ENCODE measurements around the gene FADS6.

GRCh38 chr17:74917430-74917829, 24.0 kb upstream of the FADS6 start:
- no peak for TF ChIP-seq CTCF (conservative IDR thresholded peaks at IDR 0.05; ENCODE audit: low read length)
- no peak for TF ChIP-seq EZH2phosphoT487 (IDR thresholded peaks at IDR 0.05; ENCODE audit: borderline replicate concordance)

Data from Loucy (cell line).